Gastrocnemius medialis (tissue), 4 donors: ENCODE data around the gene PTPRN2. TPM values are rescaled to one million over a fixed set of nuclear protein-coding genes. Genes with fewer than 3 reads are reported as not detected.

ENCODE experiments used
- ATAC-seq, 2 donors: fragments of 150-250 bp; one replicate each; pipeline ENCODE4 v1.9.1; 2016
- DNase-seq, 2 donors: peaks; one replicate each; pipeline ENCODE4 v3.0.0-alpha.2; 2019
- H3K27ac ChIP-seq, 4 donors: fragments of 200-600 bp; sonication (generic); 1 replicate in 1 of 4; 2 replicates in 3 of 4; pipeline ENCODE4 v1.5.1; 2016 to 2018; ENCODE audit warnings: mild to moderate bottlenecking in 2 of 4, moderate library complexity in 1 of 4
- H3K27me3 ChIP-seq, 3 donors: fragments of 200-600 bp; sonication (generic) in 2 of 3; 1 replicate in 1 of 3; 2 replicates in 2 of 3; pipeline versions ENCODE4 v1.5.1 to v1.6.0; 2016 to 2019; ENCODE audit warnings: mild to moderate bottlenecking in 1 of 3, moderate library complexity in 1 of 3
- H3K36me3 ChIP-seq, 2 donors: fragments of 200-600 bp; sonication (generic) in 1 of 2; one replicate each; pipeline ENCODE4 v1.5.1; 2017 to 2018
- H3K4me1 ChIP-seq, 2 donors: fragments of 200-600 bp; sonication (generic) in 1 of 2; one replicate each; pipeline ENCODE4 v1.5.1; 2016 to 2017; ENCODE audit warnings: mild to moderate bottlenecking in 2 of 2
- H3K4me3 ChIP-seq, 4 donors: fragments of 200-600 bp; sonication (generic) in 3 of 4; 1 replicate in 1 of 4; 2 replicates in 3 of 4; pipeline ENCODE4 v1.5.1; 2016 to 2019; ENCODE audit warnings: mild to moderate bottlenecking in 2 of 4
- H3K9me3 ChIP-seq, 3 donors: fragments of 200-600 bp; sonication (generic) in 2 of 3; 1 replicate in 1 of 3; 2 replicates in 2 of 3; pipeline ENCODE4 v1.5.1; 2016 to 2019
- POLR2A ChIP-seq, 2 donors: fragments of 450-650 bp; IDR thresholded peaks; one replicate each; pipeline ENCODE4 v1.6.1; 2017; ENCODE audit warnings: antibody characterized with exemption in 2 of 2, mild to moderate bottlenecking in 2 of 2, moderate library complexity in 2 of 2
- in situ Hi-C, 4 donors: fragments of 200-750 bp; cut with MboI; loops; one replicate each; pipeline versions ENCODE4 v1.15.0 to v1.8.0; 2017; ENCODE audit warnings: low sequenced_read_pairs in 4 of 4
- intact Hi-C: fragments of 100-400 bp; cut with DNase I; formaldehyde crosslinking; loops from one replicate; pipeline ENCODE4 v1.15.1; 2023; ENCODE audit warnings: low total_unique reads
- total RNA-seq, 4 donors: library from RNA; depleted of rRNA; stranded (reverse); fragments of >200 nt; gene quantifications; one replicate each; pipeline versions ENCODE4 v1.1.0 to v1.2.3, GENCODE V29; 2016
- TF ChIP-seq, protein P1 (sequence below), 5 experiments: fragments of 450-650 bp in 3 of 5; fragments of 200-600 bp in 2 of 5; sonication (generic) in 2 of 5; IDR thresholded peaks in 4 of 5; conservative IDR thresholded peaks in 1 of 5; 1 replicate in 4 of 5; 2 replicates in 1 of 5; pipeline ENCODE4 v1.5.1; 2016 to 2019; ENCODE audit warnings: antibody characterized with exemption in 5 of 5, mild to moderate bottlenecking in 3 of 5, moderate library complexity in 3 of 5

PTPRN2 gene
- total RNA-seq, 4 donors from 2014 or later, result 0.66 to 0.85 (median 0.81) TPM

DNA sequence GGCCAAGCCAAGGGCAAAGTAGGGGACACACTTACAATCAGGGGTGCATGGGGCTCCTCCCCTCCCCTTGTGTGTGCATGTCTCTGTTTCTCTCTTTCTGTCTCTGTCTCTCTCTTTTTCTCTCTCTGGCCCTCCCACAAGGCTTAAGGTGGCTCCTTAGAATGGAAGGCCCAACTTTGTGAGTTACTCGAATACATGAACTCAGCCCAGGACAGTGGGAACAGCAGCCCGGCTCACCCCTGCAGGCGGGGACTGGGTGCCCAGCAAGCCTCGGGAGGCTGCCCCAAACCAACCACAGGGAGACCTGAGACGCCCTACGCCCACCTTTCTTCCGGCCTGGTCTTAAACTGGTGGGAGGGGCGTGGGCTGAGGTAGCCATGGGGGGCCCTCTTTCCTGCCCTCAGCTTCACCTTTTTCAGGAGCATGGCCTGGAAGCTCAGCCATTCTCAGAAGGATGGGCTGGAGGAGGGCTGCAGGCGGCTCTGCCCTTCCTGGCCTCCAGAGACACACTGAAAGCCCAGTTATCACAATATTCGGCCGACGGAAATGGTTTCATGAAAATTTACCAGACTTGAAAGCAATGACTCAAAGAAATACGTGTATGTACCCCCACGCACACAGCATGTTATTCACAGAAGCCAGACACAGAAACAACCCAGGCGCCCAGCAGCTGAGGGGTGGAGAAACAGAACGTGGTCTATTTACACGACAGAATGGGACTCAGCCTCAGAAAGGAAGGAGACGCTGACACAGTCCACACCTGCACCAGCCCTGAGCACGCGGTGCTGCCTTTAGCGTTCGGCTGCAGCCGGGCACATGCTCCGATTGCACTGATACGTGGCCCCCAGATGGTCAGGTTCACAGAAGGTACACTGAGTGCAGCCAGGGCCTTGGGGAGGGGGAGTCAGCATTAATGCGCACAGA lies 229.5 kb downstream of the PTPRN2 start:
- in situ Hi-C loops, result no loop called here
- H3K9me3 ChIP-seq, result no peaks in the 10 kb centered on the region
- no peak for ATAC-seq
- no peak overlapping the region for H3K4me3 ChIP-seq
- no peaks in the 10 kb centered on the region for H3K36me3 ChIP-seq
- intact Hi-C loops, result no loop called here
- no peak for DNase-seq
- TF ChIP-seq, protein P1, sequence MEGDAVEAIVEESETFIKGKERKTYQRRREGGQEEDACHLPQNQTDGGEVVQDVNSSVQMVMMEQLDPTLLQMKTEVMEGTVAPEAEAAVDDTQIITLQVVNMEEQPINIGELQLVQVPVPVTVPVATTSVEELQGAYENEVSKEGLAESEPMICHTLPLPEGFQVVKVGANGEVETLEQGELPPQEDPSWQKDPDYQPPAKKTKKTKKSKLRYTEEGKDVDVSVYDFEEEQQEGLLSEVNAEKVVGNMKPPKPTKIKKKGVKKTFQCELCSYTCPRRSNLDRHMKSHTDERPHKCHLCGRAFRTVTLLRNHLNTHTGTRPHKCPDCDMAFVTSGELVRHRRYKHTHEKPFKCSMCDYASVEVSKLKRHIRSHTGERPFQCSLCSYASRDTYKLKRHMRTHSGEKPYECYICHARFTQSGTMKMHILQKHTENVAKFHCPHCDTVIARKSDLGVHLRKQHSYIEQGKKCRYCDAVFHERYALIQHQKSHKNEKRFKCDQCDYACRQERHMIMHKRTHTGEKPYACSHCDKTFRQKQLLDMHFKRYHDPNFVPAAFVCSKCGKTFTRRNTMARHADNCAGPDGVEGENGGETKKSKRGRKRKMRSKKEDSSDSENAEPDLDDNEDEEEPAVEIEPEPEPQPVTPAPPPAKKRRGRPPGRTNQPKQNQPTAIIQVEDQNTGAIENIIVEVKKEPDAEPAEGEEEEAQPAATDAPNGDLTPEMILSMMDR (IDR thresholded peaks at IDR 0.05 in 4 of 5, conservative IDR thresholded peaks at IDR 0.05 in 1 of 5), result no peak
- no peak for TF ChIP-seq POLR2A (IDR thresholded peaks at IDR 0.05)
- H3K27me3 ChIP-seq, result no peaks in the 10 kb centered on the region
- no peak overlapping the region for H3K27ac ChIP-seq
- no peaks in the 10 kb centered on the region for H3K4me1 ChIP-seq

DNA sequence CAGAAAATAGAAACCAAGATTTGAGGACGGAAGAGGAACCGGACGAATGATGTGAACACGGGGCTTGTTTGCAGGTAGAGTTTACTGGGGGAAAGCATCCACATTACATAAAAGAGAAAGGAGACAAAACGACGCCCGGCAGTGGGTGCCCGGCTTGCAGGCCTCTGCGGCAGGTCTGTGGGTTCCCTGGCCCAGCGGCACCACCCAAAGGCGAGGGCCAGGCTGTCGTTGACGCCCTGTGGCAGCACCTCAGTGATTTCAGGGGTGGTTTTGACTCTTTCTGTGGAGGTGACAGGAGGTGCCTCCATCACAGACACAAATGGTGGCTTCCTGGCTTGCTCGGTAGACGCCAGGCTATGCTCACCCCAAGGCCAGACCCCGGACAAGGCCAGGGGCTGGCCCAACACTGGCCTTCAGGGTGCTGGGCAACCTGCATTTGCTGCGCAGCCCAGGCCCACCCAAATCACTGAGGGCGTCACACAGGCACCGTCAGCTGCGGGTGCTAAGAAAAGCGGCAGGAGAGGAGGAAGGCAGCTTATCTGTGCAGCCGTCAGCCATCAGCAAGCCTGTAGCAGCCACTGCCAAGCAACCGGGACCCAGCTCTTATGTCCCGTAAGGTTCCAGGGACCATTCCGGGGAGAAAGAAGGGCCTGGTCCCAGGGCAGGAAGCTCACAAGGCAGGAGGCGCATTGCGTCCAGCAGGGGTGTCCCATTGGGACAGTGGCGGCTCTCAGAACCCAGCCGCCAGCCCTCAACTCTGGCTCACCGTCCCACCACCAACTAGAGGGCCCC lies 230.3 kb downstream of the PTPRN2 start:
- TF ChIP-seq, protein P1 (IDR thresholded peaks at IDR 0.05 in 4 of 5, conservative IDR thresholded peaks at IDR 0.05 in 1 of 5), result no peak
- TF ChIP-seq POLR2A (IDR thresholded peaks at IDR 0.05), result no peak
- H3K36me3 ChIP-seq, result no peaks in the 10 kb centered on the region
- ATAC-seq (no peak), DNase-seq (no peak)
- no peaks in the 10 kb centered on the region for H3K27me3 ChIP-seq
- in situ Hi-C loops, result no loop called here
- no peaks in the 10 kb centered on the region for H3K9me3 ChIP-seq
- H3K4me1 ChIP-seq, result no peaks in the 10 kb centered on the region
- no peak overlapping the region for H3K27ac ChIP-seq
- intact Hi-C loops, result no loop called here
- H3K4me3 ChIP-seq, result no peak overlapping the region

DNA sequence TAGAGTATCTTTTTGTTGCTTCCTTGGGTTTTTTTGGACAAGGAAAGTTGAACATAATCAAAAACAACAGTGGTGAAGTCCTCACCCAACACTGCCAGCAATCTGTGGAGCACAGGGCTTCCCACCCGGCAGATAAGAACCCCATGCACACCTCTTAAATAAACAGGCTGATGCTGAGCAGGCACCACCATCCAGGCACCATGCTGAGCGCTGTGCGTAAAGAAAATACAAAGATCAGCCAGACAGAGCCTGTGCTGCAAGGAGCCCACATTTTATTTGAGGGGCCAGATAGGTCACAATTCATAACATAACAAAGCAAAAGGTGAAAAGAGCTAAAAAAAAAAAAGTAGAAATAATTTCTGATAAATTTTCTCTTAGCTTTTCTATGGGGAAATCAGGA lies 231.2 kb downstream of the PTPRN2 start:
- H3K27me3 ChIP-seq, result no peaks in the 10 kb centered on the region

DNA sequence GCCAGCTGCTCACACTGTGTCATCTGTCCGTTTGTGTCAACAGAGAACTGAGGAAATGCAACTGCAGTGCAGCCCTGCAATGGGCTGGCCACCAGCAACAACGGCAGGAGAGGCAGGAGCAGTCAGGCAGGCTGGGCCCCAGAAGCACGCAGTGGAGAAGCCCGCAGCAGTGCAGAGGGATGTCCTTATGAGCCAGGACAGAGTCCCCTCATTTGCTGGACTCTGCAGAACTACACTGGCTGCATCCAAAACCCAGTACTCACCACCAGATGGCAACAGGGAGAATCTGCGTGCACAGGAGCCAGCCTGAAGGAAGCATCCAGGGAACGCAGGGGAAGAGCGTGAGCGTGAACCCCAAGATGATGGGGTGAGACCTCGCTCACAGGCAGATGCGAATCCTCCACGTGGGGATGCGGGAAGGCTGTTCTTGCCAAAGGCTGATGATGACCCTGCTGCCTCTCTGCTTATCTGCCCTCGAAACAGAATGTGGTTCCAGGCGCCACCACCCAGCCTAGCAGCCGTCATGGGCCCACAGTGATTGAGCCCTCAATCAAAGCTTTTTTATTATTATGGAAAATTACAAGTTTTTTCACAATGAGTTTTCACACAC lies 232.1 kb downstream of the PTPRN2 start:
- Histone ChIP-seq H3K4me1 (no peaks in the 10 kb centered on the region), H3K9me3 (no peaks in the 10 kb centered on the region), H3K27me3 (no peaks in the 10 kb centered on the region), H3K4me3 (no peak overlapping the region), H3K36me3 (no peaks in the 10 kb centered on the region), H3K27ac (no peak overlapping the region)
- intact Hi-C loops (no loop called here), in situ Hi-C loops (no loop called here)
- no peak for TF ChIP-seq POLR2A (IDR thresholded peaks at IDR 0.05)
- TF ChIP-seq, protein P1 (IDR thresholded peaks at IDR 0.05 in 4 of 5, conservative IDR thresholded peaks at IDR 0.05 in 1 of 5), result no peak
- DNase-seq (no peak), ATAC-seq (no peak)

More for the DNA sequence above, 231.2 kb downstream of the PTPRN2 start:
- in situ Hi-C loops, result no loop called here
- H3K4me3 ChIP-seq, result no peak overlapping the region
- H3K4me1 ChIP-seq, result no peaks in the 10 kb centered on the region
- no peak overlapping the region for H3K27ac ChIP-seq
- intact Hi-C loops, result no loop called here
- H3K36me3 ChIP-seq, result no peaks in the 10 kb centered on the region
- no peak for TF ChIP-seq POLR2A (IDR thresholded peaks at IDR 0.05)
- TF ChIP-seq, protein P1 (IDR thresholded peaks at IDR 0.05 in 4 of 5, conservative IDR thresholded peaks at IDR 0.05 in 1 of 5), result no peak
- DNase-seq (no peak), ATAC-seq (no peak)
- no peaks in the 10 kb centered on the region for H3K9me3 ChIP-seq
